GM18505 (cell line): Measurements from ENCODE around the gene INTS11.

Source experiments
- ATAC-seq: cut with Tn5 transposase; IDR thresholded peaks from one replicate; pipeline ENCODE4 v1.9.1; 2021; ENCODE audit not compliant: unreplicated experiment
- POLR2A ChIP-seq: IDR thresholded peaks from 4 replicates; pipeline ENCODE4 v1.6.1; 2011; ENCODE audit warnings: borderline replicate concordance; ENCODE audit not compliant: insufficient read depth, insufficient read length; ENCODE audit errors: extremely low read depth

INTS11 gene

DNA sequence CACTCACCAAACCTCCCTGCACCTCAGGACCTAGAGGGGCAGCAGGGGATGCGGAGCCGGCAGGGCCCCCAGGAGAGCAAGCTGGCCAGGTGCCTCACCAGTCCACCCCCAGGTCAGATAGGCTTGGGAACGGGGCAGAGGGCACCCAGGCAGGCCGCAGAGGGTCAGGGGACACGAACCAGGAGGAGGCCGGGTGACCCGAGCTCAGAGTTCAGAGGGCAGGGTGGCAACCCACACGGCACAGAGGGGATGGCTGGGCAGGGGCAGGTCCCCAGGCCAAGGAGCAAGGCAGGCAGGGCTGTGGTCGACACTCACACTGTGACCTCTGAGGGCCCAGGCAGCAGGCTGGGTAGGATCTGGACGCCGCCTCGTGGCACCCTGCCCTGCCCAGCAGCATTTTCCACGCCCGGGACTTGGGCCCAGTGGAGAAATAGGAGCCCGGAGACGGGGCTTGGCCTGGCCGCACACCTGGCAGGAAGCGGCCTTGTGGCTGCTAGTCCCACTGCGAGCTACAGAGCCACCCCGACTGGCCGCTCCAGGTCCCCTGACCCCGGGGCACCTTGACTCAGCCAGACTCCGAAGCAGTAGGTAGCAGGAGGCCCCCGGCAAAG lies 19.5 kb upstream of the INTS11 start:
- no peak for TF ChIP-seq POLR2A
- no peak for ATAC-seq

DNA sequence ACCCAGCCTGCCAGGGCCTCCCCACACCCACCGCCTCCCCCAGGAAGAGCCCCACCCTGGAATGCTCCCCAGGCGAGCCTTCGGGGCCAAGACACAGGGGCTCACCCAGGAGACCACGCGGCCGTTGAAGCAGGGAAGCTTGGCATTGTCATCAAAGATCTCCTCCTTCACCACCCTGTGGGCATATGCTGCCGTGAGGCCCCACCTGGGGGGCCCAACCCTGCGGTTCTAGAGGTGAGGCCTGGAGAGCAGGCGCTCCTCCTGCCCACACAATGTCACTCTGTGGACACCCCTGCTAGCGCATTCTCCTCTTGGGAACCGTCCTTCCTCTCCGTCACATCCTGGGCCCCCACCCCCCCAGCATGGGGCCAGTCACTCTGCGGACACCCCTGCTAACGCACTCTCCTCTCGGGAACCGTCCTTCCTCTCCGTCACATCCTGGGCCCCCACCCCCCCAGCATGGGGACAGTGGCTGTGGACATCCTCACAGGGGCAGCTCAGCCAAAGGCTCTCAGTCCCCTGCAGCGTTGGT lies 18.2 kb upstream of the INTS11 start:
- no peak for TF ChIP-seq POLR2A
- no peak for ATAC-seq

DNA sequence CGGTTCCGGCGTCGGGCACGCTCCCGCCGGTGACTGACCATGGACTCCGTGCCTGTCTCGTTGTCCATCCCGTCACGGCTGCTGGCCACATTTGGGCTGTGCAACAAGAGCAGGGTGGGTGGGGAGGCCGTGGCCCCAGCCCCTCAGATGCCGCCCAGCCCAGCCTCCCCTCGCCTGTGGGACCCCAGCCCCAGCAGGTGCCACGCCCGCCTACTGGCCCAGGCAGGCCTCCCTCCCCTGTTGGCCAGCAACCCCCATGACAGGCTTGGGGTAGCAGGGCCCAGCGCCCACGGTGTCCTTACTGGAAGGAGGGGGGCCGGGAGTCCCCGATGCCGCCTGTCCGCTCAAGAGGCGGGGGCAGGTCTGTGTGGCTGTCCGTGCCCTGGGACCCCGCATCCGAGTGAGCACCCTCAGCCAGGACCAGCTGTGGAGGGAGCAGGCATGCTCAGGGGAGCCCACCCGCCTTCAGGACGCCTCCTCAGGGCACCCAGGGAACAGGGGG lies 17.7 kb upstream of the INTS11 start:
- ATAC-seq: no peak

DNA sequence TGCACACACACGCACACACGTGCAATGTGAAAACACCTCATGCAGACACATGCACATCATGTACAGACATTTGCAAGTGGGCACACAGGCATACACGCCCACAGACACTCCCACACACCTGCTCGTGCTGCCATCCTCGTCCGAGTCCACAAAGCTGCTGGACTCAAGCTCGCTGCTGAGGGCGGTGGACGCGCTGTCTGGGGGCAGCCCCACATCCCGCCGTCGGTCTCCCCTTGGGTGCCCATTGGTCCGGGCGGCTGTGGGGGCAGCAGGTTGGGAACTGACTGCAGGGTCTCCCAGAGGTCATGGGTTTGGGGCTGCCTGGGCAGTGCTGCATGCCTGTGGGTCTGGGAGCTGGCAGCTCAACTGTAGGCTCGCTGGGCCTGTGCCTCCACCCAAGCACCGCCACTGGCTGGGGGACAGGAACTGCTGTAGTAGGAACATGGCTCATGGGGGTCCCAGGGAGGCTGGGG lies 17.1 kb upstream of the INTS11 start:
- no peak for ATAC-seq
- TF ChIP-seq POLR2A: no peak

More for the DNA sequence above, 17.7 kb upstream of the INTS11 start:
- TF ChIP-seq POLR2A: no peak

DNA sequence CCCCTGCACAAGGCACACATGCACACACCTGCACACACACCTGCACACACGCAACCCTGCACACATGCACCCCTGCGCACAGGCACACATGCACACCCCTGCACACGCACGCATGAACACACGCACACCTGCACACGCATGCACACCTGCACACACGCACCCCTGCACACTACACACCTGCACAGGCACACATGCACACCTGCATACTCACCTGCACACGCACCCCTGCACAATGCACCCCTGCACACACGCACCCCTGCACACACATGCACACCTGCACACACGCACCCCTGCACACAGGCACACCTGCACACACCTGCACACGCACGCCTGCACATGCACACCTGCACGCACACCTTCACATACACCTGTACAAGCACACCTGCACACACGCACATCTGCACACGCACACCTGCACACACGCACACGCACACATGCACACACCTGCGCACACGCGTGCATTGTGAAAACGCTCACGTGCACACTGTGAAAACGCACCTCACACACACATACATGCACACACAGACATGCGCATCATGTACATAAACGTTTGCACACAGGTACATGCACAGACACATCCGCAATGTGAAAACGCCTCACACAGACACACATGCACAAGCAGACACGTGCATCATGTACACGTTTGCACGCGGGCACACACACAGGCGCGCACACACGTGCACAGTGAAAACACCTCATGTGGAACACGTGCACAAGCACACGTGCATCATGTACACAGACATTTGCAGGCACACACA lies 16.5 kb upstream of the INTS11 start:
- ATAC-seq: no peak
- no peak for TF ChIP-seq POLR2A

DNA sequence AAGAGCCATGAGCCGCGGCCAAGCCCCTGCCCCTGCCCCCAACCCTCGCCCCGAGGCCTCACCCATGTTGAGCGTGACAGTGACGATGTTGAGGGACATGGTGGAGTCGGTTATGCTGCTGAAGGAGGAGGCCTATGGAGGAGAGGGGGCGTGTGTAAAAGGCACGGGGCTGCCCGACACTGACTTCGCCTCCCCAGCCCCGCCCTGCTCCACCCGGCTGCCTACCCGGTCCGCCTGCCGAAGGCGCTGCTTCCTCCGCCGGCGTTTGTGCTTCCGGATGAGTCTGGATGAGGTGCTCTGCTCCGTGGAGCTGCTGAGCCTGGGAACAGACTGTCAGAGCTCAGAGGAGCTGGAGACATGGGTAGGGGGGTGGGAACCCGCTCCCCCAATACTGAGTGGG lies 15.7 kb upstream of the INTS11 start:
- no peak for ATAC-seq
- TF ChIP-seq POLR2A: no peak

DNA sequence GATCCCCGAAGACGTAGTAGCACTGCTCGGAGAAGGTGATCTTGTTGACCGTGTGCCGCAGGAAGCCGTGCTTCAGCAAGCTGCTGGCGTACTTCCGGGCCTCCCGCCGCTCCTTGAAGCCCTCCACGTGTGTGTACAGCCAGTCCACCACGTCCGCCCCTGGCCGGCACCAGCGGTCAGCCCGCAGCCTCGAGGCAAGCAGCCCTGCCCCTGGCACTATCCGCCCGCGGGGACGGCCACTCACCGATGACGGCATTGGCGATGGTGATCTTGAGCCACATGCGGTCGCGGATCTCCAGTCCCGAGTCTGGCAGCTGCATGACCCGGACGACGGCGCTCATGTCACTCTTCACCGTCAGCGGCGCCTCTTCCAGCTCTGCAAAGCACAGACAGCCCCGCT lies 13.8 kb upstream of the INTS11 start:
- no peak for ATAC-seq
- no peak for TF ChIP-seq POLR2A

DNA sequence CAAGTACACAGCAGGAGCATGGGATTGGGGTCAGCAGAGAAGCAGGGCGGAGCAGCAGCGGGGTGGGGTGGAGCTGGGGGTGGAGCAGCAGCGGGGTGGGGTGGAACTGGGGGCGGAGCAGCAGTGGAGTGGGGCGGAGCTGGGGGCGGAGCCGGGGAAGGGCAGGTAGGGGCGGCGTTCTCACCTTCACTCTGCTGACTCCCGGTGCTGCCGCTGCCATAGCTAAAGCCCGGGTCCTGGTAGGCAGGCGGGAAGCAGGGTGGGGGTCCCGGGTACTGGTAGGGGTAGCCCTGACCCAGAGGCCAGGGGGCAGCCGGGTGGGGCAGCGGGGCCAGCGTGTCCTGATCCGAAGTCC lies 13.3 kb upstream of the INTS11 start:
- ATAC-seq: no peak

DNA sequence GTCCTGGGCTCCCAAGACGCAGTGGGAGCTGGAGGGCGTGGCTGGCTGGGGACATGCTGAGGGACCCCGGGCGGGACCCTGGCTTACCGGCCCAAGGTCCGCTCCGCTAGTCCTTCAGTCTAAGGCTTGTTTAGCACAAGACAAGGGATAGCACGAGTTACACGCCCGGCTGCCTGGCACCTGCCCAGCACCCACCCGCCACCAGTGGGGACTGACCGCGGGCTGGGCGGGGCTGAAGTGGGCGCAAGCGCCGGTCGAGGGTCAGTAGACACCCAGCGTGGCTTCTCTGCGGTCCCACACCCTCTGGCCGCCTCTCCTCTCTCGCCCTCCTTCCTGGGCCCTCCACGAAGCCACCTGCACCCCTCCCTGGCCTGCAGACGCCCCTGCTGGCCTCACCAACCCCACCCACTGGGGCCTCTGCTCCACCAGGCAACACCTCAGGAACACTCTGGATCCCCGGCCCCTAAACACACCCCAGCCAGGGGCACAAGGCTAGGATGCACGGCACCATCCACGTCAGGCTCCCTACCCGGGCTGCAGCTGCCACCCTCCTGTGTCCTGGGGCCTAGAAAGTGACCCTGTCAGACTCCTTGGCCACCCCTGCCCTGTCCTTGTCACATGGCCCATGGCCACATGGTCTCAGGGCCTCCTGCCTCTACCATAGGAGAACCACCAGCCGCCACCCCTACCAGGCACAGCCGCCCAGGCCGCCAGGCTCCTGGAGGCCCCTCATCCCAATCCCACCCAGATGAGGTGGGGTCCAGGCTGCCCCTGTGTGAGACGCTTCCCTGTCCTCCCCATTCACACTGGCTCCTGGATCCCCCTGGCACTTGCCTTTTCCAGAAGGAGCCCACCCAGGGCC lies 12.7 kb upstream of the INTS11 start:
- no peak for TF ChIP-seq POLR2A
- no peak for ATAC-seq

More for the DNA sequence above, 13.3 kb upstream of the INTS11 start:
- no peak for TF ChIP-seq POLR2A

DNA sequence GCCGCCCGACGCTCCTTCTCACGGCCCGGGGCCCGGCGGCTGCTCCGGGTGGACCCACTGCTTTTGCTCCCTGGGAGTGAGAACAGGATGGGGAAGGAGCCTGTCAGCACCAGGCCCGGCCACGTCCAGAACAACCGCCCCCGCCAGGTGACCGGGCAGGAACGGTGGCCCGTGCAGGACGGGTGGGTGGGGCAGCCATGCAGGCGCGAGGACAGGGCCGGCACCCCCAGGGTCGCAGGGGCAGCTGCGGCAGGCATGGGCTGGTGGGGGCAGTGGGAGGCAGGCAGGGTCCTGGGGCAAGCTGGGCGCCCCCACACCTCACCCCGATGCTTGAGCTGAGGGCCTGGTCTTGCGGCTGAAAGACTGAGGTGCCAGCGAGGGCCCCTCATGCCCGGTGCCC lies 12.0 kb upstream of the INTS11 start:
- ATAC-seq: no peak
- TF ChIP-seq POLR2A: no peak

DNA sequence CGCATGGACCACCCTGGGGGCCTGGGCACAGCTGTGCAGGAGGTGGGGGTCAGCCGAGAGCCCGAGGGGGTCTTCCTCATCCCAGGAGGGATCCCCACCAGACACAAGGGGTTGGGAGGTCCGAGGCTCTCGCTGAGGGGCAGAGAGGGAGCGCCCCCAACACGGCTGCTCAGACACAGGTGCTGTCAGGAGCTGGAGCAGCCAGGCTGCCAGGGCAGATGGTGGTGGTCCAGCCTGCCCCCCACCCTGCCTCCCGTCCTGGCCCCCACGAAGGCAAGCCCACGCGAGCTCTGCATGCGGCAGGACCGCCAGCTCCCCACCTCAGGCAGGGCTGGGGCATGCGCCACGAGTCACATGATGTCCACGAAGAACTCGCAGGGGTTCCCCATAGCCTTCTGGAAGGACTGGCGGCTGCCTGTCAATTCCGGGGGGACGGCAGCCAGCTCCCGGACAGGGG lies 11.4 kb upstream of the INTS11 start:
- no peak for TF ChIP-seq POLR2A
- ATAC-seq: no peak

DNA sequence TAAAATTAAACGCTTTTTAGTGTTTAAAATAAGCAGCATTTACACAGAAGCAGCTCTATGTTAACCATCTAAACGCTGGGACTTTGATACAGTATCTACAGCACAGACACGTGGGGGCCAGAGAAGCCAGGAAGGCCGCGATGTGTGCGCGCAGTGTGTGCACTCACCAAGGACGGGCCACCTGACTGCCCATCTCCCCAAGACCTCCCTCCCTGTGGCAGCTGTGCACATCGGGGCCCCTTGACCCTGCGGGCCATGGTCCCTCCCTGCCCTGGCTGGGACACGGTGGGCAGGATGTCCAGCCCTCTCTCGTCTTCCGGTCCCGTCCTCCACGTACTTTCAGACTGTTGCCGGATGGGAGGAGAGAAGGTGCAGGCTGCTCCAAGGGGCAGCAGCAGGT lies 10.8 kb upstream of the INTS11 start:
- no peak for ATAC-seq
- TF ChIP-seq POLR2A: no peak

DNA sequence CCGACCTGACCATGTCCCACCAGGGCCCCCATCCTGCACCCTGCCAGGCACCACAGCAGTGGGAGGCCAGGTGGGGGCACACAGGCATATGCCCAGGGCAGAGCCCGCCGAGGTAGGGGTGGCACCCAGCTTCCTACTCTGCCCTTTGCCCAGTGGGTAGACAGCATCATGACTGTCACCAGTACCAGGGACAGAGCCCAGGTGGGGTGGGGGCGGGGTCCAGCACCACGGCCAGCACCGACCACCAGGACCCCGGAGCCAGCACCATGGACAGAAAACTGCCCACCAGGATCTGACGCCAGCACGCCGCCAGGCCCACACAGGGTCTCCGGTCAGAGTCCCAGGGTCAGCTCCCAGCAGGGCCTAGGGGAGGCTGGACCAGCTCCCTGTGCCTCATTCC lies 10.4 kb upstream of the INTS11 start:
- TF ChIP-seq POLR2A: no peak
- ATAC-seq: no peak

DNA sequence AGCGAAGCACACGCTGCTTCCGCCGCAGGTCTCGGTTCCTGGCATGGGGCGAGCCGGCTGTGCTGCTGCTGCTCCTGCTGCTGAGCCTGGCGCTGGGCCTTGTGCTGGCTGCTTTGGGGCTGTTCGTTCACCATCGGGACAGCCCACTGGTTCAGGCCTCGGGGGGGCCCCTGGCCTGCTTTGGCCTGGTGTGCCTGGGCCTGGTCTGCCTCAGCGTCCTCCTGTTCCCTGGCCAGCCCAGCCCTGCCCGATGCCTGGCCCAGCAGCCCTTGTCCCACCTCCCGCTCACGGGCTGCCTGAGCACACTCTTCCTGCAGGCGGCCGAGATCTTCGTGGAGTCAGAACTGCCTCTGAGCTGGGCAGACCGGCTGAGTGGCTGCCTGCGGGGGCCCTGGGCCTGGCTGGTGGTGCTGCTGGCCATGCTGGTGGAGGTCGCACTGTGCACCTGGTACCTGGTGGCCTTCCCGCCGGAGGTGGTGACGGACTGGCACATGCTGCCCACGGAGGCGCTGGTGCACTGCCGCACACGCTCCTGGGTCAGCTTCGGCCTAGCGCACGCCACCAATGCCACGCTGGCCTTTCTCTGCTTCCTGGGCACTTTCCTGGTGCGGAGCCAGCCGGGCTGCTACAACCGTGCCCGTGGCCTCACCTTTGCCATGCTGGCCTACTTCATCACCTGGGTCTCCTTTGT lies 9.2 kb upstream of the INTS11 start:
- no peak for ATAC-seq
- no peak for TF ChIP-seq POLR2A
